Hepatocyte (in vitro differentiated cells): Measurements from ENCODE around the gene TFAM.

Source experiments
- CTCF ChIP-seq: fragments of 200-600 bp; sonication (generic); IDR thresholded peaks from 2 replicates; pipeline ENCODE4 v1.5.1; 2016; ENCODE audit warnings: antibody characterized with exemption, mild to moderate bottlenecking; ENCODE audit not compliant: poor library complexity
- EZH2 ChIP-seq: fragments of 200-600 bp; sonication (generic); IDR thresholded peaks from 2 replicates; pipeline ENCODE4 v1.6.1; 2016; ENCODE audit warnings: antibody characterized with exemption, mild to moderate bottlenecking, borderline replicate concordance

- TF ChIP-seq CTCF (no peak), EZH2 (no peak)
Observed at GRCh38 chr10:58412502-58412961, 27.3 kb downstream of the TFAM start.
